Activated CD8-positive, alpha-beta memory T cell treated with anti-CD3 and anti-CD28 coated beads, Interleukin-2, amount 50 U/mL, for 24 hours (primary cell): ENCODE data around the gene CD209.
"Not testable (repeated sequence)": the region's sequence is repeated elsewhere in the genome, so short reads cannot be mapped to it uniquely, and the experiment has no call there.

Experiments used
- DNase-seq: peaks from one replicate; pipeline ENCODE4 v3.0.0-alpha.2; 2020; ENCODE audit errors: extremely low read depth

CD209 gene

DNA sequence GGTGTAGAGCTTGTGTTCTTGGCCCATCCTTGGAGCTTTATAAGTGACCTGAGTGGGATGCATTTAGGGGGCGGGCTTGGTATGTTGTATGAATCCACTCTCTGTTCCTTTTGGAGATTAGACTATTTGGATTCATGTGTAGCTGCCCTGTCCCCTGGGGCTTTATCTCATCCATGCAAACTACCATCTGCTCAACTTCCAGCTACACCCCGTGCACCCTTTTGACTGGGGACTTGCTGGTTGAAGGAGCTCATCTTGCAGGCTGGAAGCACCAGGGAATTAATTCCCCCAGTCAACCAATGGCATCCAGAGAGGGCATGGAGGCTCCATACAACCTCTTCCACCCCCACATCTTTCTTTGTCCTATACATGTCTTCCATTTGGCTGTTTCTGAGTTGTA, 21.8 kb upstream of the CD209 start:
- no peak for DNase-seq

- DNase-seq = no peak
These were observed 20.2 kb upstream of the CD209 start for GRCh38 chr19:7767487-7767886.

DNA sequence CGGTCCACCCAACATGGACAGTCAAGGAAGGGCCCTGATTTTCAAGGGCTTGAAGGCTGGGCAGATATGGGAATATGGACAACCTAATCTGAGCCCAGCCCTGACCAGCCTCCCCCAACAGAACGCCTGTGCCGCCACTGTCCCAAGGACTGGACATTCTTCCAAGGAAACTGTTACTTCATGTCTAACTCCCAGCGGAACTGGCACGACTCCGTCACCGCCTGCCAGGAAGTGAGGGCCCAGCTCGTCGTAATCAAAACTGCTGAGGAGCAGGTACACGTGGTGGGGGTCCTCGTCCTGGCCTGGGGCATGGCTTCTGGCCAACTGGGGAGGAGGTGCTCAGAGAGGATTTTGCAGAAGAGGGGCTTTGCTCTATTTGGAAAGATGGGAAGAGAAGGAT, 19.2 kb upstream of the CD209 start:
- no peak for DNase-seq

GRCh38 chr19:7765043-7765442, 17.7 kb upstream of the CD209 start:
- DNase-seq = not testable (repeated sequence)

DNA sequence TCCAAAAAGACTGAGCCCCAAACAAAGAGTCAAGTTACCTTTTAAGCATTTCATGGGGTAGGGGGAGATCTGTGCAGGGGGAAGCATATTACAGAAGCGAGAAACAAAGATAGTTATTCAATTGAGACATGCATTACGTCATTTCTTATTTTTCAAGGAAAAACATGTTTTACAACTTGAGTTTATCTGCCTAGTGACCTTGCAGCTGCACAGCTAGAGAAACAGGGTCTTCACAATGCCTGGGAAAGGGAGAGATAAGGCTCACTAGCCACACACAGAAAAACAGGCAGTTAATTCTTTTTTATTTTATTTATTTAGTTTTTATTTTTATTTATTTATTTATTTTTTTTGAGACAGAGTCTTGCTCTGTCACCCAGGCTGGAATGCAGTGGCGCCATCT, 16.8 kb upstream of the CD209 start:
- DNase-seq = not testable (repeated sequence)

DNA sequence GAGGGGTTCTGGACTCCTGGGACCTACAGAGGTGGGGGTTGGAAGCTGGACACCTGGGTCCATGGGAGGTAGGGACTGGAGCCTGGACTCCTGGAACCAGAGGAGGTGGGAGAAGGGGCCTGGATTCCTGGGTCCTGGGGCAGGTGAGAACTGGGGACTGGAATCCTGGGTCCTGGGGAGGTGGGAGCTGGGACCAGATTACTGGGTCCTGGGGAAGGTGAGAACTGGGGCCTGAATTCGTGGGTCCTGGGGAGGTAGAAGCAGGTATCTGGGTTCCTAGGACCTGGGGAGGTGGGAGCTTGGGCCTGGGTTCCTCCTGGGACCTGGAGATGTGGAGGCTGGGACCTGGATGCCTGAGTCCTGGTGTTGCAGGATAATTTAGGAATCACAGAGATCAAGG, 16.4 kb upstream of the CD209 start:
- no peak for DNase-seq

DNA sequence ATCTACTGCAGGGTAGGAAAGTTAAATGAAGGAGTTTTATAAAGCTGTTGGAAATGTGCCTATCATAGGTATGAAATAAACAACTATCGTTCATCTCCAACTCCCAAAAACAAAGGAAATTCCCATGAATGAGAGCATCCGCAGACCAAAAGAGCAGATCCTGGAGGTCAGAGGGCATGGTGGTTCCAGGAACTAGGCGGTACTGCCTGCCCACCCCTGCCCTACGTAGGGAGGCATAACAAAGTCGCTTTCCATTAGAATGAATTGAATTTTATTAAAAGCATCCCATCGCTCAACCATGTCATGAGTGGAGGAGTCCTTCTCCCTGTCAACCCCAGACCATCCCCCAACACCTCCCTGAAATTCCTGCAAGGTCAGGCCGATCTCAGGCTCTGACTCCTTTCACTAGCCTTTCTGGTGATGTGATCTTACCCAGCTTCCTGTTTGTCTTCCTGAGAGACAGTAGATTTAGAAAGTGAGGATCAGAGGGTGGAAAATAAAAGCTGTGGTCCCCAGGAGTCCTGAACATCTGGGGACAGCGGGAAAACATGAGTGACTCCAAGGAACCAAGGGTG, 15.5 kb upstream of the CD209 start, which contains the start of gene CLEC4M:
TSS of gene CLEC4M (plus strand) at position 525 of the 575 bp plus-strand sequence. CDS start at position 549, 24 bp downstream.
- DNase-seq = no peak

DNA sequence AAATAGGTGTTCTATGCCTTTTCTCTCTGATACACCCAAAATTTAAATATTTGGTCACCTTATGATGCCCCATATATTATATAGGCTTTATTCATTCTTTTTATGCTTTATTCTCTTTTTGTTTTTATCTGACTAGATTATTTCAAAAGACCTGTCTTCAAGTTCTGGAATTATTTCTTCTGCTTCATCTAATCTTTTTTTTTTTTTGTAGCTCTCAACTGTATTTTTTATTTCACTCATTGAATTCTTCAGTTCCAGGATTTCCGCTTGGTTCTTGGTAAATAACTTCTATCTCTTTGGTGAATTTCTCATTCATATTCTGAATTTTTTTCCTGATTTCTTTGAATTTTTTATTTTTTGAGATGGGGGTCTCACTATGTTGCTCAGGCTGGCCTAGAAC, 11.8 kb upstream of the CD209 start:
- no peak for DNase-seq

- no peak for DNase-seq
These were observed 10.0 kb upstream of the CD209 start for GRCh38 chr19:7757358-7757757.

DNA sequence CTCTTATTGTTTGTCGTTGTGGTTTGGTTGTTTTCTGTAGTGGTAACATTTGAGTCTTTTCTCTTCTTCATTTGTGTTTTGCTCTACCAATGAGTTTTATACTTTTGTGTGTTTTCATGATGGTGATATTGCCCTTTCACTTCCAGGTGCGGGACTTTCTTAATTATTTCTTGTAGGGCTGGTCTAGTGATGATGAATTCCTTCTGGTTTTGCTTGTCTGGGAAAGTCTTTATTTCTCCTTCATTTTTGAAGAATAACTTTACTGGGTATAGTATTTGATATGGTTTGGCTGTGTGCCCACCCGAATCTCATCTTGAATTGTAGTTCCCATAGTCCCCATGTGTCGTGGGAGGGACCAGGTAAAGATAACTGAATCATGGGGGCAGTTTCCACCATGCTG, 8.9 kb upstream of the CD209 start:
- no peak for DNase-seq

- peak; percentile 17 for DNase-seq
These were observed 3.9 kb upstream of the CD209 start for GRCh38 chr19:7751157-7751783.

GRCh38 chr19:7748756-7749155, 1.4 kb upstream of the CD209 start:
- DNase-seq = no peak

DNA sequence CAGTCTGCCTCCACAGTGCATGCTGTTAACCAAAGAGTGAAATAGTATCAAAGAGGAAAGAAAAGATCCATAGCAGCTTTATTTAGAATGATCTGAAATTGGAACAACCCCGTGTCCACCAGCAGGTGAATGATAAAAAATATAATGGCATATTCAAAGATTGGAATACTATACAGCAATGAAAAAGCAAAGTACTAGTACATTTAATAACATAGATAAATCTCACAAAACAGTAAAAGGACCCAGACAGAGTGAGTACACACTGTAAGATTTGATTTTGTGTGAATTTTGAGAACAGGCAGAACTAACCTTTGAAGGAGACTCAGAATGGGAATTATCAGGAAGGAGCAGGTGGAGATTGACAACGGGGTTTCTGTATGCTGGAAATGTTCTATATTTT, 837 bp upstream of the CD209 start:
- no peak for DNase-seq

DNA sequence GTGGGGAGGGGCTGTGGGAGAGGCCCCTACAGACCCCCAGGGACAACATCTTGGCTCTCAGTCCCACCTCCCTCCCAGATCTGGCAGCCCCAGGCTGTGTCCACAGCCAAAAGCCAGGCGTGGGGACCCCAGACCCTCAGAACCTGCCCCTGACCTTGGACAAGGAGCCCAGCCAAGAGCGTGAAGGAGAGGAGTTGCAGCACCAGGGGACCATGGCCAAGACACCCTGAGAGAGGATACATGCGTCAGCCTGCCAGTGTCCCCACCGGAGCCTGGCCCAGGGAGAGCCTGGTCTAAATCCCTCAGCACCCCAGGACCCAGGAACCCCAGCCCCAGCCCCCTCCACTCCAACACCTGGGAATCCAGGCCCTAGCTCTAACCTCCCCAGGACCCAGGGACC, 1.0 kb downstream of the CD209 start:
- DNase-seq = not testable (repeated sequence)

DNA sequence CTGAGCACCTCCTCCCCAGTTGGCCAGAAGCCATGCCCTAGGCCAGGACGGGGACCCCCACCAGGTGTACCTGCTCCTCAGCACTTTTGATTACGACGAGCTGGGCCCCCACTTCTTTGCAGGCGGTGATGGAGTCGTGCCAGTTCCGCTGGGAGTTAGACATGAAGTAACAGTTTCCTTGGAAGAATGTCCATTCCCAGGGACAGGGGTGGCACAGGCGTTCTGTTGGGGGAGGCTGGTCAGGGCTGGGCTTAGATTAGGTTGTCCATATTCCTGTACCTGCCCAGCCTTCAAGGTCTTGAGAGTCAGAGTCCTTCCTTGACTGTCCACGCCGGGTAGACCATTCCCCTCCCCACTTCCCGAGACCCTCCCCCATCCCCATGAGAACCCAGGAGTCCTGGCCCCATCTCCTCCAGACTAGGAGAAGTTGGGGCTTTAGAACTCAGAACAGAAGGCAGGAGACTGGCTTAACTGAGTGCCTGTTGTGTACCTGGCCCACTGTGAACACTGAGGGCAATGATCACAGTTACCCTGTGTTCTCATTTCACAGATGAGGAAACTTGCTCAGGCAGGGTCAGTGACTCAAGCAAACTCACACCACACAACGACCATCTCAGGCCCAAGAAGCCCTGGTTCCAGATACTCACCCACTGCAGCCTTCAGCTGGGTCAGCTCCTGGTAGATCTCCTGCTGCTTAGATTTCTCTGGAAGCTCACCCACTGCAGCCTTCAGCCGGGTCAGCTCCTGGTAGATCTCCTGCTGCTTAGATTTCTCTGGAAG, 2.3 kb downstream of the CD209 start:
- DNase-seq = no peak

DNA sequence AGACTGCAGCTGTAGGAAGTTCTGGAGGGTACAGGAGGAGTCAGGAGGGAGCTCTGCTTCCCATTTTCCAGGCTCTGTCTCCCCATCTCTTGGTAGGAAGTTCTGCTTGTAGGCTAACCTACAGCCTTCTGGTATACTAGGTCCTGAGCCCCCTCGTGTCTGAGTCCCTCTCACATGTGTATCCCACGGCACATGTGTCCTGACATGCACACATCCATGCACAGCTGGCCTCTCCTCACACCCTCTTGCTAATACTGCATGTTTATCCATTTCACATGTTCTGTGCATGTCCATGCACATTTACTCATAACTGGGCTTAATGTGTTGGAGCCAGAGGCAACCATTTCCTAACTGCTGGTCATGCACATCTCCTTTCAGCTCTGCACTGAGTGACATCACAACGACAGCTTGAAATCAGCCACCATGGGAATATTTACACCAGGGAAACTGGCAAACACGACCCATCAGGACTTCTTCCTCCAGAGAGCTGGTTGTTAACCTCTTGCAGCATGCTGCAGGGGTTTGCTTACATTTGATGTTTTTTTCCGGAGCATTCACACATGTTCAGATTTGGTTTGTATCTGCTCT, 3.0 kb downstream of the CD209 start:
- no peak for DNase-seq

GRCh38 chr19:7743425-7743841, 3.9 kb downstream of the CD209 start:
- DNase-seq = no peak

GRCh38 chr19:7742991-7743390, 4.3 kb downstream of the CD209 start:
- DNase-seq = no peak

DNA sequence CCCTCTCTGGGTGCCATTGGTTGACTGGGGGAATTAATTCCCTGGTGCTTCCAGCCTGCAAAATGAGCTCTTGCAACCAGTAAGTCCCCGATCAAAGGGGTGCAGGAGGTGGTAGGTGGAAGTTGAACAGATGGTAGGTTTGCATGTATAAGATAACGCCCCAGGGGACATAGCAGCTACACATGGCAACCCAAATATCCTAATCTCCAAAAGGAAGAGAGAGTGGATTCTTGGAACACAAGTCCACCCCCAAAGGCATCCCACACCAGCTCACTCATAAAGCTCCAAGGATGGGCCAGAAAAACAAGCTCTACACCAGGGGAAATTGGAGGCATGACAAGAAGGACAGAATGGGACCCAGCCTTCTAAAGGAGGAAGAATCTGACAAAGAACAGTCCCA, 4.8 kb downstream of the CD209 start:
- DNase-seq = no peak

- no peak for DNase-seq
These were observed 6.7 kb downstream of the CD209 start for GRCh38 chr19:7740682-7741054.

DNA sequence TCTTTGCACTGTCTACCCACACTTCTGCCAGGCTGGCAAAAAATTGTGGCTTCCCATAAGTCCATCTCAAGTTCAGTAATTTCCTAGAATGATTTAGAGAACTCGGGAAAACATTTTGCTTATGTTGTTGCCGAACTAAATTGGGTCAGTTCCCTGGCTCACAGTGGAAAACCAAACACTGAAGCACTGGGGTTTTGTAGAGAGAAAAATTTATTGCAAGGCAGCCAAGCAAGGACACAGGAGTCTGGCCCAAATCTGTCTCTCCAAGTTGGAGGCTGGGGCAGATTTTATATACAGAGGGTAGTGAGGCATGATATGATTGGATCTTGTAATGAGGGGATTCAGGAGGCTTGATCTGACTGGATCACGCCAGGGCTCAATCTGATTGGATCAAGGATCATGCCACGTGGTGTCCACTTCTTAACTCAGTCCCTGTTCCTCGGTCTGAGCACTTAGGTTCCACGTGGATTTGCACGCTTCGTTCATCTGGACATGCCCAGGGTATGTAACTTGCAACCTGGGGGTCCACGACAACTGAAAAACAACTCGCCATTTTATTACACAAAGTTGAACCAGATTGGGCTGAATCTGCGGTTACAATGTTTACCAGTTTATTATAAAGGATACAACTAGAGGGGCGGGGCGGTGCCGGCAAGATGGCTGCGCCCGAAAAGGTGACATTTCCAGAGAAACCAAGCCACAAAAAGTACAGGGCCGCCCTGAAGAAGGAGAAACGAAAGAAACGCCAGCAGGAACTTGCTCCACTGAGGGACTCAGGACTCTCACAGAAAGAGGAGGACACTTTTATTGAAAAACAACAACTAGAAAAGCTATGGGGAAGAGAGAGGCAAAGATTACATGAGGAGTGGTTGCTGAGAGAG, 7.3 kb downstream of the CD209 start:
- DNase-seq = no peak
